AG10803 (cell line): ENCODE data around the gene TULP3.
A peak's percentile ranks its signal among the peaks of the same experiment; 100 is the strongest.
"Not testable (repeated sequence)": the region's sequence is repeated elsewhere in the genome, so short reads cannot be mapped to it uniquely, and the experiment has no call there.

ENCODE experiments used
- DNase-seq: peaks from one replicate; pipeline ENCODE4 v3.0.0; 2010; ENCODE audit warnings: low read depth
- H3K4me3 ChIP-seq: 2 replicates; pipeline ENCODE4 v1.5.1; 2011; ENCODE audit warnings: mild to moderate bottlenecking, low read length, control low read depth
- CTCF ChIP-seq: conservative IDR thresholded peaks from 2 replicates; pipeline ENCODE4 v1.5.1; 2011; ENCODE audit warnings: mild to moderate bottlenecking, low read length, control low read depth, inconsistent platforms

Gene TULP3

DNA sequence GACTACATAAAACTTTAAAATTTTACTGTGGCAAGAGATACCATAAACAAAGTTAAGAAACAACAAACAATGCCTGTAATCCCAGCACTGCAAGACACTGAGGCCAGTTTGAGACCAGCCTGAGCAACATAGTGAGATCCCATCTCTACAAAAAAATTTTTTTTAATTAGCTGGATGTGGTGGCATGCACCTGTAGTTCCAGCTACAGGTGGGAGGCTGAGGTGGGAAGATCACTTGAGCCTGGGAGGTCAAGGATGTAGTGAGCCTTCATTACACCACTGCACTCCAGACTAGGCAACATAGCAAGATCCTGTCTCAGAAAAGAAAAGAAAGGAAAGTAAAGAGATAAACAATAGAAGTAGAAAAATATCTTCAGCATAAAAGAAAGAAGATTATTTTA, 30.5 kb upstream of the TULP3 start:
- no peak for TF ChIP-seq CTCF
- DNase-seq: no peak
- H3K4me3 ChIP-seq: no peak overlapping the region

DNA sequence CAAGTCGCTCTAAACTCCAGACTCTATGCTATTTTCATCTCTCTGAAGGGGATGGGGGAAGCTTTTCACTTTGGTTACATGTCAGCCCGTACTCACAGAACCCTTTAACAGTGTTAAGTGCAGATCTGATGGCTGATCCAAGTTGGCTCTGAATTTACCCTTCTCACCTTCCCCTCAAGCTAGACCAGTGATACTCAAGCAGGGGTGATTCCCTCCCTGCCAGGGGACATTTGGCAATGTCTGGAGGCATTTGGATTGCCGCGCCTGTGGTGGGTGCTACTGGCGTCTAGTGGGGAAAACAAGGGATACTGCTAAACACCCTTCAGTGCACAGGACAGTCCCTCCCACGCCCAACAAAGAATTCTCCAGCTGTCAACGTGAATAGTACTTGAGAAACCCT, 27.8 kb upstream of the TULP3 start:
- no peak for TF ChIP-seq CTCF
- DNase-seq: no peak
- H3K4me3 ChIP-seq: no peak overlapping the region

- H3K4me3 ChIP-seq, DNase-seq: not testable (repeated sequence)
These were observed 27.3 kb upstream of the TULP3 start for GRCh38 chr12:2863402-2863801.

- no peak overlapping the region for H3K4me3 ChIP-seq
- DNase-seq: no peak
- no peak for TF ChIP-seq CTCF
These were observed 26.5 kb upstream of the TULP3 start for GRCh38 chr12:2864198-2864597.

DNA sequence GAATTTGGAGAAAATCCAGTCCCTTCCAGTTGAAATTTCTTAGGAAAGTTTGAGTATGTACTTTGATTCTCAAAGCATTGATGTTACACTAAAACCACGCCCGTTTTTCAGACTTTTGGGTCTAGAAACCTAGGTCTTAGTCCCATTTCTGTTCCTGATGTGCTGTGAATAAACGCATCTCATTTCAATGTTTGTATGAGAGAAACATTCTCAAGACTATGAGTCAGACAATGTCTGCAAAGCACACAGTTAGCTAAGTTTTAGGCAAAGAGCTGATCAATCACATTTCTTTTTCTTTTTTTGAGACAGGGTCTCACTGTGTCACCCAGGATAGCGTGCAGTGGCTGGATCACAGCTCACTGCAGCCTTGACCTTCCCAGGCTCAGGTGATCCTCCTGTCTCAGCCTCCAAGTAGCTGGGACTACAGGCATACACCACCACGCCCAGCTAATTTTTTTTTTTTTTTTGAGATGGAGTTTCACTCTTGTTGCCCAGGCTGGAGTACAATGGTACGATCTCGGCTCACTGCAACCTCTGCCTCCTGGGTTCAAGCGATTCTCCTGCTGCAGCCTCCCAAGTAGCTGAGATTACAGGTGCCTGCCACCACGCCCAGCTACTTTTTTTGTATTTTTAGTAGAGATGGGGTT, 21.6 kb upstream of the TULP3 start:
- DNase-seq: peak; percentile 18
- H3K4me3 ChIP-seq: not testable (repeated sequence)

DNA sequence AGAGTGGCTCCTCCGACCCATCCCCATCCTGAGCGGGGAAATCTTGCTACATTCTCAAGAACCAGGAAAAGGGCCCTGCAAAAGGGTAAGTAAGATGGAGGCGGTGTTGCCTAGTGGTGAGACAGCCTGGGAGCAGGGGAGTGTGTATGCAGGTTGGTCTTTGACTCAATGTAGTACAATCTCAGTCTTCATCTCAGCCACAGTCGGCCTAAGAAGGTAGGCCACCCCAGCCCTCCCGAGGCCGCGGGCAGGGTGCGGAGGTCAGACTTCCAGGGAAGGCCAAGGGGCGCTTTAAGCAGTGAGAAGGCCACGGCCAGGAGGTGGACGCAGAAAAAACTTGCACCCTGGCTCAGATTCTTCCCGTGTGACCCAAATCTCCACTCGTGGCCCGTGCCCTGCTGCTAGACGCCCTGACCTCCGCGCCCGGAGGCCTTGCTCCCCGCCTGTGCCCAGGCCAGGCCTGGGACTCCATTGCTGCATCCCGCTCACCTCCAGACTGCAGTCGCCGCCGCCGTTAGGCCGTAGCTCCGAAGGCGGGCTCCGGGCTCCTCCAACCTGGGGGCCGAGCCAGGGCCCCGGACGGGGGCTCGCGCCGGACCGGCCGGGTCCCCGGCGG, 14.2 kb upstream of the TULP3 start:
- TF ChIP-seq CTCF: no peak; the same call in 1 of the 2 replicates
- peak; percentile 45 for DNase-seq

DNA sequence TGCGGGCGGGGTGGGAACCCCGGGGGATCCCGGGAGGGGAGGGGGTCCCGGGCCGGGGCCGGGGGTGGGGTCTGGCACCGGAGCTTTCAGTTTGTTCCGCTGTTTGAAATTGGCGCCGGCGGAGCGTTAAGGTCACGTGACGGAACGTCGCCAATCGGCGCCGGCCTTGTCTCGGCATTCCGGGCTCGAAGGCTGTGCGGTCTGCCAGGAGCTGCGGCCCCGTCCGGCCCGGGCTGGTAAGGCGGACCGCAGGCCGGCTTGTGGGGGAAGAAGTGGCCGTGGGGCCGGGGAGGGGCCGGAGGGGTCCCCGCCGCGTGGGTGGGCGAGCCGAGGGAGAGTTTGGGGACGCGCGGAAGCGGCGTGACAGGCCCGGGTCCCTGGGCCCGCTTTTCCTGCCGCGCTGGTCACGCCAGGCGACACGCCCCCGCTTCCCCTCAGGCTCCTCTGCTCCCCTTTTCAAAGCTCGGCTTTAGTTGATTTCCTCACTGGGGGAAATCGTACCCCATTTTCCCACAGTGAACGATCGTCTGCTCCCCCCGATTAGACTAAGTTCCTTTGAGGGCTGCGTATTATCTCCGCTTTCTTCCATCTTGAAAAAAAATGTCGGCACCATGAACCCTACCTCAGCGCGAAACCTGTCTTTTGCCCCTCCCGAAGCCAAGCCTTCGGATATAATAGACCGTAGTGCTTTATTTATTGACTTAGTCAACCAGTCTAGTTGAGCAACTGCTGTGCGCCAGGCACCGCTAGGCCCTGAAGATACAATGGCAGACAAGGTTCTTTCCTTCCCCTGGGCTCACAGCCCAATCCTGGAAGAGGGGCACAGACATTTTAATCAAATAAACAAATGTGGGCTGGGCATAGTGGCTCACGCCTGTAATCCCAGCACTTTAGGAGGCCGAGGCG, 13.4 kb upstream of the TULP3 start, which contains the start of the genes FOXM1 and RHNO1:
Gene FOXM1 (minus strand): TSS at position 128 of the 906 bp plus-strand sequence. CDS start 2,696 bp downstream, outside the sequence.
Gene RHNO1 (plus strand): TSS at position 177 of the 906 bp plus-strand sequence. CDS start 8,144 bp downstream, outside the sequence.
- peak within 1 kb of the TSS; percentile 87 for H3K4me3 ChIP-seq
- DNase-seq: peak; percentile 86
- TF ChIP-seq CTCF: 0 out of 2 replicates have a peak, but pooled peaks have one; percentile 4

More for the DNA sequence above, 14.2 kb upstream of the TULP3 start:
- H3K4me3 ChIP-seq: peak overlapping the region; percentile 87
